ENCODE measurements around the gene DR1. TPM values are rescaled to one million over a fixed set of nuclear protein-coding genes. Genes with fewer than 3 reads are reported as not detected.

The DR1 gene
- total RNA-seq, result 12.9 TPM

DNA sequence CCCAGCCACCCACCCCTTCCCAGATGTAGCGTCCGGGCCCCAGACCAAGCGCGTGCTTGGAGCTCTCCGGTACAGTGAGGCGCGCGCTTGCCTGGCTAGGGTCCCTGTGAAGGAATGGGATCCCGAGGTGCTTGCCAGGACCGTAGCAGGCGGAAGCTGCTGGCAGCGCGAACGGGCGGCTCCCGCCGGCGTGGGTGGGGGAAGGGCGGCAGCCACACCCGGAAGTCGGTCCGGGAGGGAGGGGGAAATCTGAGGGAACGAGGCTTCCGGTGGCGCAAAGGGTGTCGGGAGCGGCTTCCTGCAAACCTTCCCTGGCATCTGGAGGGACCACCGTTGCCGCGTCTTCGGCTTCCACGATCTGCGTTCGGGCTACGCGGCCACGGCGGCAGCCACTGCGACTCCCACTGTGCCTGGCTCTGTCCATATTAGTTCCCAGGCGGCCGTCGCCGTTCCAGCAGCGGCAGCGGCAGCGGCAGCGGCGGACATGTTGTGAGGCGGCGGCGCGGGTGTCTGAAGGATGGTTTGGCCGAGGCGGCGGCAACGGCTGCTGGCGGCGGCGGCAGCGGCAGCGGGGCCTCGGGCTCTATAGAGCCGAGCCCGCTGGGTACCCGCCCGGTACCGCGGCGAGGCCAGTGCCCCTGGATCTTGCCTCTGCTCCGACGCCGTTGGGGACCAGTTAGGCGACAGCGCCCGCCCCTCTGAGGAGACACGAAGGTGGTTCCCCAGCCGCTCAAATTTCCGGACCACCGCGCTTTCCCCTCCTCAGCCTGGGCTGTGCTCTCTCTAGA lies at the start of gene DR1:
Gene DR1 (plus strand): TSS at position 275 of the 788 bp plus-strand sequence. CDS start 739 bp downstream, outside the sequence.
- DNase-seq (ENCODE audit: low read depth in 2 of 3, low spot score in 2 of 3), result peak; percentile 80 to 89 (median 87)

DNA sequence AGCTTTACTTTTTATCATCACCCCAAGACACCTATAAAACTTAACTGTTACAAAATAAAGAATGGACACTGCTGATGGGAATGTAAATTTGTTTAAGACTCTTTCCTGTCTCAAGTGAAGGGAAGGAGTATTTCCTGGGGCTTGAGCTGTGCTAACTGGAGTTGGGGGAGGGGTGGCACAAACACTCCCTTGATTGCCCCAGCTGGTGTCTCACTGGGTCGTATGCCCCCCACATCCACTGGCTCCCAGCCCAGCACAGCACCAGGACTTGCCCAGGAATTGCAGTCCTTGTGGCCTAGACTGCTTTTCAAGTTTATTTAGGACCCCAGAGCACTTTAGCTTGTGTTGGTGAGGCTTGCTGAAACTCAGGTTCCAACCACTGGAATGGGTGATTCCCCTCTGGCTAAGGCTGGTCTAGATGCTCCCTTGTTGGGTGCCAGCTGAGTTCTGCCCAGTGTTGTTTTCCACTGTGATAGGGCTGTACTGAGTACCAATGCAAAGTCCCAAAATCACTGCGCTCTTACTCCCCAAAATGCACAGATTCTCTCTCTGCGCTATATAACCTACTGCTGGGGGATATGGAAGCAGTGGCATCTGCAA lies 49.1 kb upstream of the DR1 start:
- no peak for DNase-seq (ENCODE audit: low read depth in 2 of 3, low spot score in 2 of 3)

DNA sequence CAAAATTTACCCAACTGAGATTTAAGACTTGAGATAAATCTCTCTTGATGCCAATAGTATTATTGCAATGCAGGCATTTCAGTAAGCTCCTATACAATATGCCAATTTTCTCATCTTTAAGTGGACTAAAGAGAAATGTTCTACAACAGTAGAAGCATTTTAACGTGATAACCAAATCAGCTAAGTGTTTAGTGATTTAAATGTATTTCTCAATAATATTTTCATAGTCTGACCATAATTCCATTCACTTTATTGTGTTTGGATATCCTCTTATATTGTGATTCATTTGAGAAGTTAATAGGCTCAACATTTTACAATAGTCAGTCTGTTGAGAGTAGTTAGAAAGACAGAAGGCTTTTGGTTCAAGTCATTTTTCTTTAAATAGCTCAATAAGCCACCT lies 44.6 kb upstream of the DR1 start:
- no peak for DNase-seq (ENCODE audit: low read depth in 2 of 3, low spot score in 2 of 3)

DNA sequence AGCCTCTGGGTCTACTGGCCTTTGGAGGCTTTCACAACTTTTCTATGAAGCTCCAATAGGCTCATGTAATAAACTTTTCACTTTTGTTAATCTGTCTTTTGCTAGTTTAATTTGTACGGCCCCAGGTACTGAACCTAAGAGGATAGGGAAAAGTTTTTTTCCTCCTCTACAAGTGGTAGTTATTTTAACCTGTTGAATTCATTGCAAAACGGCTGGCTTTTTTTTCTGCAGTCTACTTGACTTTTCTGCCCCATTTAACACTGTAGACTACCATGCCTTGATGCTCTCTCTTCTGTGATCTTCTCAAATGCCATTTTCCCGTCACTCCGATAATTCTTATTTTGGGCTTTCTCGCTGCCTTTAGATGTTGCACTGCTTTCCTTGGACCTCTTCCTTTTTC lies 43.6 kb upstream of the DR1 start:
- no peak for DNase-seq (ENCODE audit: low read depth in 2 of 3, low spot score in 2 of 3)

DNA sequence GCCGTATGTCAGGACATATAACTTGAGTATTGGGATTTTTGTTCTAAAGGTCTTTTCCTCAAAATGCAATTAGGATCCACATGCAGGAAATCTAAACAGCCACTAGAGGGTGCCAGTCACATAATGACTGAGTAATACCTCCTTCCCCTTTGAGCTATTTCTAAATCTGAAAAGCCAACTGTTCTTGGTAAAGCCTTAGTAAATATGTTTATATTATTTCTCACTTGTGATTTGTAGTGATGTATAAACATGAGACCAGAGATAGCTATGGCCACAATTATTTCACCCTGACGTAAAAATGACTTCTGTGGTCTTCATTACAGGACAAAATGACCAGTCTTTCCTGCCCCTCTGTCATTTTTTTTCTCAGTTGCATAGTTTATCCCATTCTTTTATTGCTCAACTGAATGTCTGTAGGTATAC lies 41.0 kb upstream of the DR1 start:
- DNase-seq (ENCODE audit: low read depth in 2 of 3, low spot score in 2 of 3), result peak; percentile 22 to 81 (median 46)

DNA sequence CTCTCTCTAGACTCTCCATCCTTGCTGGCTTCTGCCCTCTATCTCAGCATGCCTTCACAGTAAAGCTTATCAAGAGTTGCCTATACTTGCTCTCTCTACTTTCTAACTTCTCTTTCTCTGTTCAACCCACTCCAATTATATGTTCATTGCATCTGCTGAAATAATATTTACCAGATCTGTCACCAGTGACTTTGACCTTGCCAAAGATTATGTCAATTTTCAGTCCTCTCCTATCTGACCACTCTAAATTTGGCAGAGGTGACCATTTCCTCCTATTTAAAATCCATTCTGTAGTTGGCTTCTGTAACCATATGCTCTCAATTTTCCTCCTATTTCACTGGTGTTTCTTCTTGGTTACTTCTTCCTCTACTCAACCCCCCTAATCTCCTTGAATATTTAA lies 38.8 kb upstream of the DR1 start:
- no peak for DNase-seq (ENCODE audit: low read depth in 2 of 3, low spot score in 2 of 3)

DNA sequence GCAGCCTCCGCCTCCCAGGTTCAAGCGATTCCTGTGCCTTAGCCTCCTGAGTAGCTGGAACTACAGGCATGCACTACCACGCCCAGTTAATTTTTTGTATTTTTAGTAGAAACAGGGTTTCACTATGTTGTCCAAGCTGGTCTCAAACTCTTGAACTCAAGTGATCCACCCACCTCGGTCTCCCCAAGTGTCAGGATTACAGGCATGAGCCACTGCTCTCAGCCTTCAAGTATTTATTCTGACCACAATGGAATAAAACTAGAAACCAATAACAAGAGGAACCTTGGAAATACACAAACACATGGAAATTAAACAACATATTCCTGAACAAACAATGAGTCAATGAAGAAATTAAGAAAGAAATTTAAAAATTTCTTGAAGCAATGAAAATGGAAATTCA lies 32.7 kb upstream of the DR1 start:
- no peak for DNase-seq (ENCODE audit: low read depth in 2 of 3, low spot score in 2 of 3)

DNA sequence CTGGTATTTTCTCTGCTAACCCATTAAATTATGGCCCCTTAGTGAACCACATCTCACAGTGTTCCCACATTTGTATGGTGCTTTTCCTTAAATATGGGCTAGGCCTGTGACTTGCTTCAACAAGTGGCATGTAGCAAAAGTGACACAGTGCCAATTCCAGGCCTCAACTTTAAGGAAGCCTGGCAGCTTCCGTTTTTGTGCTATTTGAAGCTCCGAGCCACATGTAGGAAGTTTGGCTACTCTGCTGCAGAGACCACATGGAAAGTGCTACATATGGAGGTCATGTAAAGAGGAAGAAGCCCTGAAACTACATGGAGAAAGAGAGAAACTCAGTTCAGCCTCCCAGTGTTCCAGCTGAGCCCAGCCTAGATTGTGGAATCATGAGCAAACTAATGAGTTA lies 28.5 kb upstream of the DR1 start:
- DNase-seq (ENCODE audit: low read depth in 2 of 3, low spot score in 2 of 3), result peak in 2 of 3 donors; percentile 24 to 73

DNA sequence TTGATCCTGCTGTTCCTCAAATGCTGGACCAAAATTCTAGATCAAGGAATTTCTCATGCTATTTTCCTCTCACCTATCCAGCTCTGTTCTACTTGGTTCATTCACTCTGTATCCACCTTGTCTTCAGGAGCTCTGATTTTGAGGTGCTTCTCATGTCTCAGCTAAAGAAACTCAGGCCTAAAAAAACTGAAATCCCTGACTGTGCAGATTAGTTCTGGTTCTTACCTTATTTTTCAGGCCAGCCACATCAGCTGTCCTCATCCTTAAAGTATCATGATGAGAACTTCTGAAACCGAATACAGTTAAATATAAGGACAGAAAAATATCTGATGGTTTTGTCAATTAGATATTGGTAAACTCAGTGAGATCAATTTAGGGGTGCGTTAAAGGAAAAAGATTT lies 27.8 kb upstream of the DR1 start:
- no peak for DNase-seq (ENCODE audit: low read depth in 2 of 3, low spot score in 2 of 3)

DNA sequence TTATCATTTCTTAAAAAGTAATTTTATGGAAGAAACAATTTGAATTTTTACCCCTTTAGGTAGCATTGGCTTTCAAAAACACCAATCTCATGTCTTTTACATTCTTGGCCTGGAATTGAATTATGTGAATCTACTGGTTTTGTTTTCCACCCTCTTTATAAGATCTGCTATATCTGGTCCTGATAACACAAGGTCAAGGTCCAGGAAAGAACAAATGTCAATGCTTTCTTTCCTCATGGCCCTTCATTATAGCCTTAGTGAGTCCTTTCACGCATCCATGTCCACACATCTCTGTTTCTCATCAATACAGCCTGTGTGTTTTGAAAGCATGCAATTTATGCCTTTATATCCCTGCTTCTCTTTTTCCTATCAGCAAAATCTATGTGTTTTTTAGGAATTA lies 24.0 kb upstream of the DR1 start:
- no peak for DNase-seq (ENCODE audit: low read depth in 2 of 3, low spot score in 2 of 3)

DNA sequence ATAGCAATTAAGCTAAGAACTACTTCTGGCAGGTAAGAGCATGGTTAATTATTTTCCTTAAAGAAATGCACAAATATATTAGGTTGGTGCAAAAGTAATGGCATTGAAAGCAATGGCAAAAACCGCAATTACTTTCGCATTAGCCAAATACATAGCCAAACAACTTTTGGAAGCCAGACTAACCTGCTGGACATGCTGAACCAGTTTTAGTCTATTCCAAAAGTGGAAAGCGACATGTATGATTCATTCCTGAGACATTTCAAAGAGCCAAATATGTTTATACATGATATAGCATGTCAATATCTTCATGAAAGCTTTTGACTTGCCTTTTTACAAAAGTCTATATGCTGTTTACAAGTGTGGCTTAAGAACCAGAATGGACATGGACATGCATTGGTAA lies 23.4 kb upstream of the DR1 start:
- DNase-seq (ENCODE audit: low read depth in 2 of 3, low spot score in 2 of 3), result no peak

DNA sequence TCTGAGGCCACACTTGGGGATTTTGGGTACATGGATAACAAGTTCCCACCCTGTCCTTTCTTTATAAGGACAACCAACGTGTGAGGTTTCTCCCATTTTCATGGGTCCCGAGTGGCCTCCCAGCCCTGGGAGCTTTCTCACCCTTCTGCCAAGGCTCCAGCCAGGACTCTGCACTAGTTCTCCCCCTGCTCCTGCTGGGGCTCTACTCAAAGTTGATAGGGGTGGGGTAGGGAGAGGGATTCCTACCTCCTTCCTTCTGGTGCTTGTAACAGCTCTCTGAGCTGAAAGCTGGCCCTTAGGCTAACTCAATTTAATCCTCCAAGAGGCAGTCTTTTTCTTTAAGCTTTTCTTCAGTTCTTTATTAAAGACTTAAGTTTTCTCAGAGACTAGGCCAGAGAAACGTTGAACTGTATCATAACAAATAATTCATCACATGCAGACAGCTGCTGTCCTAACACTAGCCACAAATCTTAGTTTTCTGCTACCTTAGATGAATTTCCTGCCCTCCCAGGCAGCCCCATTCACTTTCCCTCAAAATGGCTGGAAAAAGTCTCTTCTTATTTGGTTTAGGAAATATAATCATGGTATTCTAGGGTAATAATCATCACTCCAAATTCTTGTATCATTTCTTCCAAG lies 22.4 kb upstream of the DR1 start:
- DNase-seq (ENCODE audit: low read depth in 2 of 3, low spot score in 2 of 3), result no peak

DNA sequence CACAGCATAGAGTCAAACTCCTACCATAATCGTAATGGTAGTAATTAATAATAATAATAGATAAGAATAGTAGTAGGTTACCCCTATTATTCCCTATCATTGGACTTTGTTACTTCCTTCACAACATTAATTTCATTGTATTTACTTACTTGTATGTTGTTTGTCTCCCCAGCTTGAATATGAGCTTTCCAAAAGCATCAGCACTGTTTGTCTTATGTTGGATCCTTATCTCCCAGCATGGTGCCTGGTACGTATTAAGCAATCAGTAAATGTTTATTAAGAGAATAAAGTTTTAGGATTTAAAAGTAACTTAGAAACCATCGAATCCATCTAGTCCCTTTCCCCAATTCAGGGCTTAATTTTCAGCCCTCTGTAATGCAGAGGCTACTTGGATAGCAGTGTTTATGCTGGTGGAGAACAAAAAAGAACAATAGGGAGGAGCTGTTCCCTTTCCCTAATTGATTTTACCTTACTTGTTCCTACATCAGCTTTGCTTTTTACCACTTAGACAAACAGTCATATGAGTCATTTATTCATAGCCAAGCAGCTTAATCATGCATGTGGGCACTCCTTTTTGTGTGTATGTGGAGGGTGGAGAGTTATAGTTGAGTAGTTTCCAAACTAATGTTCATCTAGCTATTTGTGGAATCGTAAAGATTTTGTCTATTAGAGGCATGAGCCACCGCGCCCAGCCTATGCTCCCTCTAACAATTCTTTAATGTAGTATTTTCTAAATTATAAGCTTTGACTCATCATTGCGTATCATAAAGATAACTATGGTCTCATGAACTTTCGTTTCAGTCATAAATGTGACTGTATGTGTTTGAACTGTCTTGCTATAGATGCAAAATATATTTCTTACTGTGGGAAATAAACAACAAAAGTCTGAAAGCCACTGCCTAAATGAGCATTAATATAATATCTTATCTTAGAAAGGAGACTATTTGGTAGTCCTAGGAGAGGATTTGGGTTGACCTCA lies 20.9 kb upstream of the DR1 start:
- DNase-seq (ENCODE audit: low read depth in 2 of 3, low spot score in 2 of 3), result no peak

DNA sequence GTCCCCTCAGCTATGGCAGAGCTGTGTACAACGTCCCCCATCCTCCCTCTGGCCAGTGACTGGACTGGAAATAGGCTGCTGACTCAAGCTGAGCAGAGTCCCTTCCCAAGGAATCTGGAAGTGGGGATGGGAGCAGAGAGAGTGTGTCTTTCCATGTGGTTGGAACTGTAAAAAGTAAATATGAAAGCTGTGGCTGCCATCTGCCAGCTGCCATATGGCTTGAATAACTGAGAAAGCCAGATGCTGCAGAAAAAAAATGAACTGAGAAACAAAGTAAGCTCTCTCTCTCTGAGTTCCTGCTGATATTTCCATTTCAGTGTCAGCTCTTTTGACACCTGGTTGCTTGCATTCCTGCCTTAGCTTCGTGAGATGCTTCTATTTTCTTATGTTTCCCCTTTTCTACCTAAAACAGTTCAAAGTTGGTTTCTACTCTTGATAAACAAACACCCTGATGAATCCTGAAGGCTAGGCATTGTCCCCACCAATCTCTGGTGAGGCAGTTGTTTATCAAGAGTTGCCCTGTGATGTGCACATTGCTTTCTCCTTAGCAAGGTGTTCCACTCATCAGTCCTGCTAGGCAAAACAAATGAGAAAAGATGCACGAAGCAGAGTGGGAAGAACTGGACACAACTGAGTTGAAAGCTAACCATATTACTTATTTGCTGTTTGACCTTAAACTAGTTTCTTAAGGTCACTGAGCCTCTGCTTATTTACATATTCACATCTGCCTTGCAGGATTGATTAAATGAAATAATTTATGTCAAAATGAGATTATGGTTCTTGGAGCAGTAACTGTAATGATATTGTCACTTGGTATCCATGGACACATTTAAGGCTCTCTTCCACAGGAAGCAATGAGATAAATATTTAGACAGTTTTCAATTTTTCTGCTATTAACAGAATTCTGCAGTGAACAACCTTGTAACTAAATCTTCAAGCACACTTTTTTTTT lies 16.6 kb upstream of the DR1 start:
- no peak for DNase-seq (ENCODE audit: low read depth in 2 of 3, low spot score in 2 of 3)

DNA sequence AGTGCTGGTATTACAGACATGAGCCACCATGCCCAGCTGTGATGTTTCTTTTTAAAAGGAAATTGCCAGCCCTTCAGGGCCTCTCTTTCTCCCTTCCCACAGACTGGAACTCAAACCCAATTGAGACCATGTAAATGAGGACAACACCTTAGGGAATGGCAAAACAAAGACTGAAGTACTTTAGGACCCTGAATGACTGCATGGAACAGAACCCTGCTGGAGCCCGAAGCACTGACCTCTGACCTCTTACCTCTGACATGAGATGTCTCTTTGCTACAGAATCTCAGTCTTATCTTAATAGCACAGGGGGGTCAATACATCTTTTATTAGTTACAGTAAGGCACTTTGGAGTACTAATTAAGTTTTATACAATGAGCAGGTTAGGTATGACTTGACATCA lies 15.5 kb upstream of the DR1 start:
- DNase-seq (ENCODE audit: low read depth in 2 of 3, low spot score in 2 of 3), result no peak

DNA sequence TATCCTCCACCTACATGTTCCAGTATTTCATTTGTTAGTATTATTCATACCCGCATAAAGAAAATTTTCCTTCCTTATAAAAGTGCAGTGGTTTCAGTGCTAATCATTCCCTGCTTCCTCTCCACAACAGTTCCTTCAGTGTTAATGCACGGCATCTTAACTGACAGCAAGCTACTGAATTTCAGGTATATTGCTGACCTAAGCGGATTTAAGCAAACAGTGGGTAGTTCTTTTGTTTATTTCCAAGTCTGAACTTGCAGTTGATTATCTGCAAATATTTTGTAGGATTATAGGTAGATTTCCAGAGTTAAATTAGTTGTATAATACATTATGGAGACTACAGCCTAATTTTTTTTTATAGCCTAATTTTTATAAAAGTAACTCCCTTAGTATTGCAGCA lies 15.1 kb upstream of the DR1 start:
- DNase-seq (ENCODE audit: low read depth in 2 of 3, low spot score in 2 of 3), result no peak

DNA sequence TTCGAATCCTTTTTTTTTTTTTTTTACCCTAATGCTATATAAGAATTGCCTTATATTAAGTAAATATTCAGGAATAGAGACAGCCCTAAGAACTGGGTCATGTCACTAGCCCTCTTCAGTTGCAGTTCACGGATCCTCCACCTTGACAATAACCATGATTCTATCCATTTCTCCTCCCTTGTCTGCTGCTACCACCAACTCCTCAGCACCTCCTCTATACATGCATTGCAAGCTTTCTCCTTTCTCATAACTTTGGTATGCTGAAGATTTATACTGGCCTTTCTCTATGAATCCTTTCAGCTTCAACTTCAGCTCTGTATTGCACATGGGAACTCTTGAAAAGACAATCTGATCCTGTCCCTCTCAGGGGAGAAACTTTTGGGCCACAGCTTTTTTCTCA lies 14.3 kb upstream of the DR1 start:
- DNase-seq (ENCODE audit: low read depth in 2 of 3, low spot score in 2 of 3), result no peak

DNA sequence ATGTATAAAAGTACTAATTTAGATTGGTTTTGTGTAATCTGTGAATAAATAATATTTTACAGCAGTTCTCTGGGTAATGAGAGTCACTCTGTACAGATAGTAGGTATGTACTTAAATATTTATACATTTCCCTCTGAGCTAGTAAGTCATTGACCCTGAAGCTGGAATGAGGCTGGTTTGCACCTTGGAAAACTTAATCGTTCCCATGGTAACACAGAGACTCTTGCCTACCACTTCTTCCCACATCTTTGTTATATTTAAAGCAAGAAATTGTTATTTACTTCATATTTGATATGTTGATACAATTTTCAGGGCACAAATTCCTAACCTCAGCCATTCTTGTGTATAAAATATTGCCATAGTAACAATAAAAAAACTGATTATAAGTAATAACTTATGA lies 13.3 kb upstream of the DR1 start:
- DNase-seq (ENCODE audit: low read depth in 2 of 3, low spot score in 2 of 3), result no peak

DNA sequence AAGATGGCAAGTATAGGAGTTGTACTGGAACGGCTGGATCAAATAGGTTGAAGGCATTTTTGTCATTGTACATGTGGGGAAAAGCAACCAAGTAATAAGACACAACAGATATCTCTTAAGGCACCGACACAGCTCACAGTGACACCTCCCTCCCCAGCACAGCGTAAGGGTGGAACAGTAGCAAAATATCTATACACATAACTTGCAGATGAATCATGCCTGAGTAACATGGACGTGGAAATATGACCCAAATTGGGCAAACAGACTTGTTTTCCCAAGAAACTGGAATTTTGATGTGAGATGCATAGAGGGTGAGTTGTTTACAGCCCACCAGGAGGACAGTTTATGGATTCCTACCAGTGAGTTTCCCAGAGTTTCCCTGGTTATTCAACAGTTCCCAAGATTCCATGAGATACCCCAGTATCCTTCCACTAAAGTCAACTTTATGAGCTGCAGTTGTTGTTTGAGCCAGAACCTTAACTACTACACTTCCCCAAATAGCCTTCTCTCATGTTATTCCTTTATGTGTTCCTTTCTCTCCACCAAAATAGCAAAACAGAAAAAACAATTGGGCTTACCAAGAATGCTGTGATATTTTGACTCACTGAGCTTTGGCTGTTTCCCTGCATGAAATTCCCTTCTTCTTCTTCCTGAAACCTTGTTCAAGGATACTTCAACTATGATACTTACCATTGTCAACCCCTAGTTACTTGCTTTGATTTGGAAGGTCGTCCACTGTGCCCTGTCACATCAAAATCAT lies 7.1 kb upstream of the DR1 start:
- no peak for DNase-seq (ENCODE audit: low read depth in 2 of 3, low spot score in 2 of 3)

Data from hematopoietic multipotent progenitor cell (in vitro differentiated cells).